ENCODE measurements around the gene PIK3C2G.

Gene PIK3C2G

GRCh38 chr12:18419311-18419710 lies 158.0 kb downstream of the PIK3C2G start:
- no peak for TF ChIP-seq CTCF (conservative IDR thresholded peaks at IDR 0.05; ENCODE audit: low read depth, low read length)
- DNase-seq (ENCODE audit: low read depth), result no peak
- no peak overlapping the region for H3K4me3 ChIP-seq (ENCODE audit: low read depth, low read length)

GRCh38 chr12:18421867-18422266 lies 160.5 kb downstream of the PIK3C2G start:
- H3K4me3 ChIP-seq (ENCODE audit: low read depth, low read length), result no peak overlapping the region
- TF ChIP-seq CTCF (conservative IDR thresholded peaks at IDR 0.05; ENCODE audit: low read depth, low read length), result no peak
- peak; percentile 60 for DNase-seq (ENCODE audit: low read depth)

GRCh38 chr12:18422871-18423270 lies 161.6 kb downstream of the PIK3C2G start:
- H3K4me3 ChIP-seq (ENCODE audit: low read depth, low read length), result no peak overlapping the region
- DNase-seq (ENCODE audit: low read depth), result peak; percentile 46
- TF ChIP-seq CTCF (conservative IDR thresholded peaks at IDR 0.05; ENCODE audit: low read depth, low read length), result no peak

DNA sequence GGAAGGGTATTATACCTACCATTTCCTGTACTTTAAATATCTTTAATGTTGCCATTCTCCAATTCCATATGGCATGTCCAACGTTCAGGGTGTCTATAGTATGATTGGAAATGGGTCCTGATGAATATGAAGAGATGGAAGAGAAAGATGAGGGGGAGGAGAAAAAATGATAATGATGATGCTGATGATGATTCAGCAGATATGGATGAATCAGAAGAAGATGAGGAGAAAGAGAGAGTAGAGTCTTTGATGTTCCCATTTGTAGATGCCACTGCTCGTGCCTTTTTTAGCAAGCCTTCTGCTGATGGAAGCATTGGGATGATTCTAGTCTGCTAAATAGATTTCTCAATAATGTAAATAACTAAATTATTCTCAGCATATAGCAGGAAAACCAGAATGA lies 163.5 kb downstream of the PIK3C2G start:
- no peak for DNase-seq (ENCODE audit: low read depth)
- H3K4me3 ChIP-seq (ENCODE audit: low read depth, low read length), result no peak overlapping the region
- no peak for TF ChIP-seq CTCF (conservative IDR thresholded peaks at IDR 0.05; ENCODE audit: low read depth, low read length)

- TF ChIP-seq CTCF (conservative IDR thresholded peaks at IDR 0.05; ENCODE audit: low read depth, low read length), result no peak
- DNase-seq (ENCODE audit: low read depth), result no peak
- no peak overlapping the region for H3K4me3 ChIP-seq (ENCODE audit: low read depth, low read length)
Observed at GRCh38 chr12:18427520-18427919, 166.2 kb downstream of the PIK3C2G start.

DNA sequence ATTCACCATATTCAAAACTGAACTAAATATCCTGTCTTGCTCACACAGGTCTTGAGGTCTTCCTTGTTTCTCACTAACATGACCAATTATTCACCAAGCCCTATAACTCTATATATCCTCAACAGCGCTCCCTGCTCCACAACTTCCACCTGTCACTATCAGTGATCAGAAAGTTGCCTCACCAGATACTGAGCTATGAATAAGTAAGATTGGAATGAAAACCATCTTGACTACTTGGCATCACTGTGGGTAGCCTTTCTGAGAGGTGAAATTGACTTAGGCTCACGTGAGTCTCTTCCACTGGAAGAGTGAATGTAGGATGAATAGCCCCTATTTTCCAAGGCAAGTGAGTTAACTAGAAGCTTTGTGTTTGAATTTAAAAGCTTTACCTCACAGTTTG lies 167.1 kb downstream of the PIK3C2G start:
- TF ChIP-seq CTCF (conservative IDR thresholded peaks at IDR 0.05; ENCODE audit: low read depth, low read length), result no peak
- H3K4me3 ChIP-seq (ENCODE audit: low read depth, low read length), result no peak overlapping the region
- peak; percentile 12 for DNase-seq (ENCODE audit: low read depth)

GRCh38 chr12:18429366-18429765 lies 168.0 kb downstream of the PIK3C2G start:
- no peak for TF ChIP-seq CTCF (conservative IDR thresholded peaks at IDR 0.05; ENCODE audit: low read depth, low read length)
- H3K4me3 ChIP-seq (ENCODE audit: low read depth, low read length), result no peak overlapping the region
- DNase-seq (ENCODE audit: low read depth), result no peak

Data from choroid plexus epithelial cell (primary cell).